NCI-H2081 (cell line): ENCODE results near the gene BMP8A.
A peak's percentile ranks its signal among the peaks of the same experiment; 100 is the strongest.

ENCODE experiments used
- DNase-seq, 2 experiments: peaks; one replicate each; lab custom pipeline; 2025; lab: John Stamatoyannopoulos, UW

Gene BMP8A

GRCh38 chr1:39527190-39527579 is 35.7 kb downstream of the BMP8A start:
- DNase-seq: peak; percentile 90 to 97

DNA sequence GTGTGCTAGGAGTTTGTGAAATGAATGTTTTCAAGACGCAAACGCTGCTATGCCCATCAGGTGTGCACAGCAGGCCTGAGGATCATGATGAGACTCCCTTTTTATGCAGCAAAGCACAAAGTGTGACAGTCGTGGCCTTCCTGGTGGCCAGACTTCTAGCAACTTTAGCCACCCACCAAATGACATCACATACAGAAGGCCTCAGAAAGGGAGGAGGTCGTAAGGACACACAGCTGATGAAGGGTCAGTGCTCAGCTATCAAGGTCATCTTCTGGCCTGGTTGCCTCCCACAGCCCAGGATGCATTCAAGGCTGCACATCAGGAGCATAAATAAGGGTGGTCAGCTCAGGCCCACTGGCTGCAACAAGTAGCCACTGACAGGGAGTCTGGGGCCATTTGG is 36.6 kb downstream of the BMP8A start:
- no peak for DNase-seq

GRCh38 chr1:39529901-39530535 is 38.6 kb downstream of the BMP8A start:
- no peak for DNase-seq

GRCh38 chr1:39531526-39531925 is 40.1 kb downstream of the BMP8A start:
- DNase-seq: no peak

- DNase-seq: no peak
Measured at GRCh38 chr1:39533442-39533841, 42.0 kb downstream of the BMP8A start.

DNA sequence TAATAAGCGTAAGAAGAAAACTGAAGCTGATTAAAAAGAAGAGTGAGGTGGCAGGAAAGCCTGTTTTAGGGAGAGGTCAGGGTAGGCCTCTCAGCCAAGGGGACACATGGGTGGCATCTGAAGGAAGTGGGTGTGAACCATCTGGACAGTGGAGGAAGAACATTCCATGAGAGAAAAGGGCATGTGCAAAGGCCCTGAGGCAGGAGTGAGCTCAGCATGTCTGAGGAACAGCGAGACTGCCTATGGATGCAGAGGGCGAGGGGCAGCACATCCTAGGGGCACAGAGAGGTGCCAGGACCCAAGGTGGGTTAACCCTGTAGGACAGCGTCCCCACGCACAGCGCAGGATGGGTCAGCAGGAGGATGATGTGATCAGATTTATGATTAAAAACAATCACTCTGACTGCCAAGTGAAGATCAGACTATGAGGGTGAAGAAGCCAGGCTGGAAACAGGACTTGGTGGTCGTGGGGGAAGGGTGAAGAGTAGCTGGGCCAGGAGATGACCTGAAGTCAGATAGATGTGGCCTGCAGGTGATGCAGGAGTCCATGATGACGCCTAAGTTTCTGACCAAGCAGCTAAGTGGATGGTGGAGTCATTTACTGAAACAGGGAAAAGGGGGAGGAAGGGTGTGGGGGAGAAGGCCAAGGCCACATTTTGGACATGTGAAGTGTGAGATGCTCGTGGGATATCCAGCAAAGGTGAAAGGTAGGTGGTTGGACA is 47.3 kb downstream of the BMP8A start:
- no peak for DNase-seq

- DNase-seq: peak; percentile 67 to 81
Measured at GRCh38 chr1:39539252-39539790, 47.9 kb downstream of the BMP8A start.

DNA sequence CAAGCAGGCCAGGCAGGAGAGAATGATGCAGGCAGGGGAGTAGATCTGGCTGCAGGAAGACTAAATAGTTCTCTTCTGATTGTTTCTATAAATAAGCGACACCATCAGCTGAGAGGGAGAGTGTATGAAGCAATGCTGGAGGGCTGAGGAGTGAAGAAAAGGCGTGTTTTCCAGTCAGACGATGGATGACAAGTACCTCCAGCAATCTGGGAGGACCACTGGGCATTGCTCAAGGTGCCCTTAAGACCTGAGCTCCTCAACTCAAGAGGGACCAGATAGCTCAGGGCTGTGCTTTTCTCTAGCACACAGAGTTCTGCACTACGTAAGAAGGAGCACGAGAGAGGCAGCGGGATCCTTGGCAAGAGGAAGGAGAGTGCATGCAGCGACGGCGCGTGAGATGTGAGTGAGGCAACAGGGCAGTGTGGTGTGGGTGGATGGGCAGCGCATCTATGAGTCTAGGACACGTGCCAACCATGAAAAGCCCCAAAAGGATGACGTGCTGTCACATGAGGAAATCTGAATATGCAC is 49.1 kb downstream of the BMP8A start:
- DNase-seq: no peak

DNA sequence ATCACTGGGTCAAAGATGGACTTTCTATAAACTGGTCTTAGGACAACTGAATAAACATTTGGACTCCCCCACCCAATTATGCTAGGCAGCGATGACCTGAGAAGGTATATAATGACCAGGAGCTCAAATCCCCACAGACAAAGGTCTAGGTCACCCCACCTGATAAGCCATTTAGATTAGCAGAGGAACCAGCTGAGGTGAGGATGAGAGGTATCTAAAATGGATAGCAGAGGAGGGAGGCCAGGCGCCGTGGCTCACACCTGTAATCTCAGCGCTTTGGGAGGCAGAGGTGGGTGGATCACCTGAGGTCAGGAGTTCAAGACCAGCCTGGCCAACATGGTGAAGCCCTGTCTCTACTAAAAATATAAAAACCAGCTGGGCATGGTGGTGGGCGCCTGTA is 51.5 kb downstream of the BMP8A start:
- DNase-seq: no peak

DNA sequence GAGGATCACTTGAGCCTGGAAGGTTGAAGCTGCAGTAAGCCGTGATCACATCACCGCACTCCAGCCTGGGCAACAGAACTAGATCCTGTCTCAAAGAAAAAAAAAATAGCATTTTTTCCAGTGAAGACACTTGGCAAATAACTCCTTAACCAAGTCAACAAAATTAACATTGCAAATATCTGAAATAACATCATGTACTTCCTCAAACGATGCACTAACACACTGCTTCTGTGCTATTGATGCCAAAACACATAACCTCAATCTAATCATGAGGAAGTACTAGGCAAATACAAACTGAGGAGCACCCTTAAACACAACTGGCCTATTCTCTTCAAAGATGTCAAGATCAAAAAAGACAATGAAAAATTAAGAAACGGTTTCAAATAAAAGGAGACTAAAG is 52.9 kb downstream of the BMP8A start:
- DNase-seq: no peak

- DNase-seq: no peak
Measured at GRCh38 chr1:39545531-39545930, 54.1 kb downstream of the BMP8A start.

GRCh38 chr1:39554277-39554676 is 62.8 kb downstream of the BMP8A start:
- DNase-seq: no peak

DNA sequence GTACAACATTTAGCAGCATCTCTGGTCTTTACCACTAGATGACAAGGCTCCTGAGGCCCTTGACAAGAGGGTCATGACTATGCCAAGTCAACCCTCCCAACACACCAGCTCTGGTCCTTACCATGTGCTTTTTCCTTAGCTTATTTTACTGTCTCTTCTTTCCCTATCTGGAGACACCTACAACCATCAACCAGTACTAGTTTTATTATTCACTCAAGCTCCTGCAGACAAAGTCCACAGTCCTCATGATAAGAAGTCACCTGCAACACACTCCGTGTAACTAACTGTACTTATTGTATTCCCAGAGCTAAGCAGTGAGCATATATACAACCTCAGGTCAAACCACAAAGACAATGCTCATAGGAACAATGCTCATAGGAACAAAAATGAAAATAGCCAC is 69.8 kb downstream of the BMP8A start:
- DNase-seq: no peak

DNA sequence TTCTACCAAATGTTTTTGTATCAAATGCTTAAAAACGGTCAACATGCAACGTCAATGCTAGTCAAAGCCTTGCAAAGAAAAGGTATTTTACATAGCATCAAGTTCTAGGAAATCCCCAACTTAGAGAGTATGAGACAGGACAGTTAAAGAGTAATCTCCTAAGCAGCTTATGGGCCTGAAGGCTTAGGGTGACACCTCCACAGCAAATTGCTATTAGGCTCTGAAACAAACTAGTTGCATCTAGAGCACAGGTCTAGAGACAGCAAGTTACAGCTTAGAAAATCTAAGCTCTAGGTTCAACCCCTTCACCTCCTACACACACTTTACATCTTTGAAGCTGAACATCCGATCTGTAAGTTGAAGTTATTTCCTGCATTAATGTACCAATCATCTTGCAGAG is 71.5 kb downstream of the BMP8A start:
- no peak for DNase-seq

DNA sequence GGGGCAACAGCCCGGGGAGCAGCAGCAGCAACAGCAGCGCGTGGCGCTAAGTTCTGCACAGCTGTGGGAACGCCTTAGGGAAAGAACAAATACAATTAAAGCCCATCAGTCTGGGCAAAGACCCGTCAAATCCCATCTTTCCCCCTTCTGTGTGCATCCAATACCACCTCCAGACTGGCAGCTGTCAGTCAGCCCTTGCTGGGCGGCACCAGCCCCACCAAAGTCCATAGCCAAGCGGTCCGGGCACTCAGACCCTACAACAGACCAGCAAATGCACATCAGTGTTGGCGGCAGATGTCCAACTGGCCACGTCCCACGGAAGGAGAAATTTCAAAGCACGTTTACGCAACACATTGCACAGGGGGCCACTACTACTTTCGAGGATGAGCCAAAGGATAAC is 72.2 kb downstream of the BMP8A start:
- DNase-seq: no peak

GRCh38 chr1:39564340-39564739 is 72.9 kb downstream of the BMP8A start:
- DNase-seq: no peak

DNA sequence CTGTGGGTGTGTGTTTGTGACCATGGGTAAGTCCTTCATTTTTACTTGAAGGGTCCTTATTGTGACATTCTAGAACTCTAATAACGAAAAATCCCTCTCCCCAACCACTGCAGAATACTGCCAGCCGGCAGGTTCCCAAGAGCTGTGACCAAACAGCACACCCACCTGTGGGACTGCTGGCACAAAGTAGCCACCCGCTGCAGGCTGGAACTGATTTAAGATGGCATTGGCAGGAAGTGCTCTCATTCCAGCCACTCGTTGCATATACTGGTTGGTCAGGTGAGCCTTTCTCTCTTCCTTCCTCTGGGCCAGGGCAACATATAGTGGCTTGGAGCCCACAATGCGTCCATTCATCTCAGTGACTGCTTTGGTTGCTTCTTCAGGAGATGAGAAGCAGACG is 73.5 kb downstream of the BMP8A start:
- no peak for DNase-seq

DNA sequence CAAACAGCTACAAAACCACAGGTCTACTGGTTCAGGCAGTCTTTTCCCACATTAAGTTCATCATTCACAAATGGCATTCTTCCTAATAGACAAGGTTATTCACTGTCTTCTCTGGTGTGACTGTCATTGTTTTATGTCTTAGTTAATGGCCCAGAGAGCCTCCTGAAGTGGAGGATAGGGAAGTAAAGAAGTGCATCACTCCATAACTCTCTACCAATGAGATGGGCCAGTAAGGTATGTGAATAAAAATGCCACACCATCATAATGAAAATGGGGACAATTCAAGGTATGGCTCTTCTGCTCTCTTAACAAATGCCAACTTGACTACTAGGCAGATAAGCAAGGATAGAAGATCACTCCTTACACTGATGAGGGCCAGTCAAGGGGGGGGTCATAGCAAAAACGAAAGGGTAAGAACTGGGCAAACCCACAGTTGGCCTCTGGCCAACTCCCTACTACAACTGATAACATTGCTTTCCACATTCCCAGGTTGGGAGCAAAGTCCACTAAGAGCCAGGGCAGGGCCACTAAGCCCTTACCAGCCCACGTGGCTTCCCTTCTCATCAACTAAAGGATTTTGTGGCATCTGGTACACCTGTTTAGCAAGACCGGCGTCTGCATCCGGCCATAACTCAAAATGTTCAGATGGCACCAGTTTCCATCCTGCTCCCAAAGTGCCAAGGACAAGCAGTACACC is 75.2 kb downstream of the BMP8A start:
- no peak for DNase-seq

GRCh38 chr1:39567302-39567701 is 75.9 kb downstream of the BMP8A start:
- no peak for DNase-seq

DNA sequence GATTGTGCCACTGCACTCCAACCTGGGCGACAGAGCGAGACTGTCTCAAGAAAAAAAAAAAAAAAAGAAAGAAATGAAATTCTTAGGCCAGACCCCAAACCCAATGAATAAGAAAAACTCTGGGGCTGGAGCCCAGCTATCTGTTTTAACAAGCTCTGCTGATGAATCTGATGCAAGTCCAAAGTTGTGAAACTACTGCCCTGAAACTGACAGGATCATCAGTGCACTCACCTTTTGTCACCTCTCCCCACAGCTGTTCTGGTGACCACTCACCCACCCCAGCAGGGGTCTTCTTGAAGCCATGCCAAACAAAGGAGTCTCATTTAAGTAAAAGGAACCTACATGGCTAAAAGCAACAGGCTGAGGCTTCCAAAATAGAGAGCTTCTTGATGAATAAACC is 76.8 kb downstream of the BMP8A start:
- no peak for DNase-seq

GRCh38 chr1:39569034-39569433 is 77.6 kb downstream of the BMP8A start:
- DNase-seq: no peak

DNA sequence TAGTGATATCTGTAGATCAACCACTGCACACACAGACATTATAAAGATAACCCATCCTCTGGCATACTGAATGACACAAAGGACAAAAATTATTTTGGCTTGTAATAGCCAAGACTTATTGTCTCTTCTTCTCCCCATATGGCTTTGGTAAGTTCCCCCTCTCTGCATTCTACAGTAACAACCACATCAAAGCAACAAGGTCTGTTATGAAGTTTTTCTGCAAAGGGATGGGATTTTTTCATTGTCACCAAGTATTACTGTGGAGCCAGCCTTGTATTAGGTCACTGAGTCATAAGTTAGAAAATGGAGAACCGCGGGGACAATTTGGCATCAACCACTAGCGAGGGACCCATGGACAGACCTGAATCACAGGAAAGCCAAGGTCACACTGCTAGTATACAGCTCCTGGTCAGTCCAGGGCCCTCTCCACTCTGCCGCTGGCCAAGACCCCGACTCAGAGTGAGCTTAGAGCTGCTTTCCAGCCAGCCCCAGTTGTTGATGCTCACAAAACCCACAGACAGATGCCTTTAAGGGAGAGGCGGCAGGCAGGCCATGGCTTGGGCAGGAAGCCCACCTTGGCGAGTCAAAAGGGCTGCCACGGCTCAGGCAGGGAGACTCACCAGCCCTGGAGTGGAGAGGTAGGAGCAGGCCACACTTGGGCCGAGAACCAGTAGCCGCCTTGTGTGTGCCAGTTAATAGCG is 79.2 kb downstream of the BMP8A start:
- DNase-seq: no peak
